Measurements from ENCODE around the gene AFF3.

DNA sequence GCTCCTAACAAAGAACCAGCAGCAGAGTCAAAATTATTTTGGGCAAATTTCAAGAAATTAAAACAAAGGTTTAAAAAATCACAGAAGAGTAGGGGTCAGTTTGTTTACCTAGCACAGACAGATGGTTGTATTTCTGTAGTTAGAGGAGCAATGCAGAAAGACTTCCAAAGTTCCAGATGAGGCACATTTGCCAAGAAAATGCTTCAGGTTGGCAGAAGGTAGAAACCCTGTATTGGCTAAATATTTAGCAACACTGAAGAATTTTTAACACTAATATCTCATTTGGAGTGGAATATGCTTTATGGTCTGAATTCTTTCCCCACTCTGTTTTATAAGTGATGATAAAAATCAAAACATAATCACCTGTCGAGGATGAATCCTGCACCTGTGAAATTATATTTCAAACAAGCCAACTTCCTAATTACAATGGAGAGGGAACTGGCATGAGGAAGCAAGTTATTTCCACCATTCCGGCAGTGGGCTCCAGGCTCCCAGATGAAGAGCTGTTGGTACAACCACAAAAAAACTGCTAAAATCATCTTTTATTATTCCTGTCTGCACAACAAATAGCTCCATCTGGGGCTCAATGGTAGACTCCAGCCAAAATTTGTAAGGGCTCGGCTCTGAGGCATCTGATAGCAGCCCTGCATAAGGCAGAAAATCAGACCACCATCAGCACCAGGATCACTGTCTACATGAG is 366.0 kb downstream of the AFF3 start:
- TF ChIP-seq RELA (CRISPR knock-in tag; IDR thresholded peaks at IDR 0.05) (no peak), ZNF546 (CRISPR knock-in tag; conservative IDR thresholded peaks at IDR 0.05) (no peak), ZBTB7A (CRISPR knock-in tag; IDR thresholded peaks at IDR 0.05) (no peak), POLR2AphosphoS2 (IDR thresholded peaks at IDR 0.05; ENCODE audit: low read depth, low read length) (no peak), ATRX (CRISPR knock-in tag; IDR thresholded peaks at IDR 0.05; ENCODE audit: borderline replicate concordance) (no peak), TAF1 (CRISPR knock-in tag; IDR thresholded peaks at IDR 0.05) (no peak), ARID2 (CRISPR knock-in tag; IDR thresholded peaks at IDR 0.05; ENCODE audit: borderline replicate concordance) (no peak), CENPT (CRISPR knock-in tag; IDR thresholded peaks at IDR 0.05; ENCODE audit: low read depth) (no peak), CBX1 (IDR thresholded peaks at IDR 0.05; ENCODE audit: low read depth) (no peak), ZNF615 (CRISPR knock-in tag; IDR thresholded peaks at IDR 0.05; ENCODE audit: borderline replicate concordance) (no peak), STAG1 (CRISPR knock-in tag; IDR thresholded peaks at IDR 0.05) (no peak), SUZ12 (IDR thresholded peaks at IDR 0.05; ENCODE audit: low read depth, low read length) (no peak)
- TF ChIP-seq, protein P1, sequence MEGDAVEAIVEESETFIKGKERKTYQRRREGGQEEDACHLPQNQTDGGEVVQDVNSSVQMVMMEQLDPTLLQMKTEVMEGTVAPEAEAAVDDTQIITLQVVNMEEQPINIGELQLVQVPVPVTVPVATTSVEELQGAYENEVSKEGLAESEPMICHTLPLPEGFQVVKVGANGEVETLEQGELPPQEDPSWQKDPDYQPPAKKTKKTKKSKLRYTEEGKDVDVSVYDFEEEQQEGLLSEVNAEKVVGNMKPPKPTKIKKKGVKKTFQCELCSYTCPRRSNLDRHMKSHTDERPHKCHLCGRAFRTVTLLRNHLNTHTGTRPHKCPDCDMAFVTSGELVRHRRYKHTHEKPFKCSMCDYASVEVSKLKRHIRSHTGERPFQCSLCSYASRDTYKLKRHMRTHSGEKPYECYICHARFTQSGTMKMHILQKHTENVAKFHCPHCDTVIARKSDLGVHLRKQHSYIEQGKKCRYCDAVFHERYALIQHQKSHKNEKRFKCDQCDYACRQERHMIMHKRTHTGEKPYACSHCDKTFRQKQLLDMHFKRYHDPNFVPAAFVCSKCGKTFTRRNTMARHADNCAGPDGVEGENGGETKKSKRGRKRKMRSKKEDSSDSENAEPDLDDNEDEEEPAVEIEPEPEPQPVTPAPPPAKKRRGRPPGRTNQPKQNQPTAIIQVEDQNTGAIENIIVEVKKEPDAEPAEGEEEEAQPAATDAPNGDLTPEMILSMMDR (CRISPR knock-in tag; IDR thresholded peaks at IDR 0.05), result no peak
- TF ChIP-seq, protein P2, sequence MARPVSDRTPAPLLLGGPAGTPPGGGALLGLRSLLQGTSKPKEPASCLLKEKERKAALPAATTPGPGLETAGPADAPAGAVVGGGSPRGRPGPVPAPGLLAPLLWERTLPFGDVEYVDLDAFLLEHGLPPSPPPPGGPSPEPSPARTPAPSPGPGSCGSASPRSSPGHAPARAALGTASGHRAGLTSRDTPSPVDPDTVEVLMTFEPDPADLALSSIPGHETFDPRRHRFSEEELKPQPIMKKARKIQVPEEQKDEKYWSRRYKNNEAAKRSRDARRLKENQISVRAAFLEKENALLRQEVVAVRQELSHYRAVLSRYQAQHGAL (CRISPR knock-in tag; IDR thresholded peaks at IDR 0.05; ENCODE audit: not compliant biosample characterization), result no peak

Data from HepG2 (cell line).